HEK293T (cell line): ENCODE measurements around the gene GADD45A.

Experiments used
- ARNT ChIP-seq: fragments of 450-650 bp; IDR thresholded peaks from 2 replicates; pipeline ENCODE4 v1.6.1; 2017; ENCODE audit warnings: mild to moderate bottlenecking
- FOXK2 ChIP-seq: fragments of 450-650 bp; IDR thresholded peaks from 2 replicates; pipeline ENCODE4 v1.6.1; 2016; ENCODE audit warnings: mild to moderate bottlenecking
- FOXM1 ChIP-seq: fragments of 450-650 bp; IDR thresholded peaks from 2 replicates; pipeline ENCODE4 v1.6.1; 2017; ENCODE audit warnings: mild to moderate bottlenecking, borderline replicate concordance
- HDGF ChIP-seq: fragments of 450-650 bp; IDR thresholded peaks from 2 replicates; pipeline ENCODE4 v1.6.1; 2017; ENCODE audit warnings: antibody characterized with exemption, borderline replicate concordance
- SP1 ChIP-seq: fragments of 450-650 bp; IDR thresholded peaks from 2 replicates; pipeline ENCODE4 v1.6.1; 2017
- SUZ12 ChIP-seq: fragments of 450-650 bp; IDR thresholded peaks from 2 replicates; pipeline ENCODE4 v1.6.1; 2016; ENCODE audit warnings: mild to moderate bottlenecking
- TARDBP ChIP-seq: fragments of 450-650 bp; IDR thresholded peaks from 2 replicates; pipeline ENCODE4 v1.6.1; 2016
- TF ChIP-seq, protein P1 (sequence below): fragments of 450-650 bp; IDR thresholded peaks from 2 replicates; pipeline ENCODE4 v1.6.1; 2016

DNA sequence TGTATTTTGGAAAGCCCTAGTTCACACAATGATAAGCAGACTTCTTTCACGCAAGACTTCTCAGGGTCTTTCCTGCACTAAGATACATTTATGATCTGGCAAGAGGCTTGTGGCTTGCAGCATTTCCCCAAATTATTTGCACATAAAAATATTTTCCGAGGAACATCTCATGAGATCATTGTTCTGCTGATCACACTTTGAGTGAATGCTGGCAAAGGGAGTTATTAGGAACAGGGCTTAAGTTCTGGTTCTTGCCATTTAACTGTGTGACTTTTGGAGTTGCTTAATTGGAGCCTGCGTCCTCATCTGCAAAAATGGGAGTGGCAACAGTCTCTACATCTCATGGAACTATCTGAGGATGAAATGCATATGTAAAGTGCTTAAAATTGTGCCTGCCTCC lies 50.2 kb downstream of the GADD45A start:
- TF ChIP-seq HDGF, result no peak
- no peak for TF ChIP-seq FOXK2
- no peak for TF ChIP-seq SP1
- TF ChIP-seq TARDBP, result no peak
- TF ChIP-seq, protein P1, sequence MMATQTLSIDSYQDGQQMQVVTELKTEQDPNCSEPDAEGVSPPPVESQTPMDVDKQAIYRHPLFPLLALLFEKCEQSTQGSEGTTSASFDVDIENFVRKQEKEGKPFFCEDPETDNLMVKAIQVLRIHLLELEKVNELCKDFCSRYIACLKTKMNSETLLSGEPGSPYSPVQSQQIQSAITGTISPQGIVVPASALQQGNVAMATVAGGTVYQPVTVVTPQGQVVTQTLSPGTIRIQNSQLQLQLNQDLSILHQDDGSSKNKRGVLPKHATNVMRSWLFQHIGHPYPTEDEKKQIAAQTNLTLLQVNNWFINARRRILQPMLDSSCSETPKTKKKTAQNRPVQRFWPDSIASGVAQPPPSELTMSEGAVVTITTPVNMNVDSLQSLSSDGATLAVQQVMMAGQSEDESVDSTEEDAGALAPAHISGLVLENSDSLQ, result no peak
- TF ChIP-seq ARNT, result no peak
- no peak for TF ChIP-seq SUZ12
- no peak for TF ChIP-seq FOXM1
